H1 (cell line): ENCODE data around the gene IQUB.
"Not testable (repeated sequence)": the region's sequence is repeated elsewhere in the genome, so short reads cannot be mapped to it uniquely, and the experiment has no call there.

ENCODE experiments used
- CEBPB ChIP-seq: IDR thresholded peaks from 2 replicates; pipeline ENCODE4 v1.6.1; 2012; ENCODE audit warnings: low read depth, low read length
- CTCF ChIP-seq, 3 experiments: IDR thresholded peaks; 1 replicate in 2 of 3; 2 replicates in 1 of 3; pipeline versions ENCODE4 v1.5.1 to v1.6.1; 2011; ENCODE audit warnings: low read length in 3 of 3, mild to moderate bottlenecking in 3 of 3, inconsistent platforms in 2 of 3, low read depth in 1 of 3, moderate library complexity in 1 of 3; ENCODE audit not compliant: insufficient read depth in 1 of 3; ENCODE audit errors: control extremely low read depth in 1 of 3
- EP300 ChIP-seq, 2 experiments: IDR thresholded peaks; 1 replicate in 1 of 2; 2 replicates in 1 of 2; pipeline ENCODE4 v1.6.1; 2011 to 2012; ENCODE audit warnings: low read depth in 2 of 2, low read length in 2 of 2, mild to moderate bottlenecking in 2 of 2, borderline replicate concordance in 1 of 2, inconsistent platforms in 1 of 2, moderate library complexity in 1 of 2
- NRF1 ChIP-seq: IDR thresholded peaks from 2 replicates; pipeline ENCODE4 v1.6.1; 2011; ENCODE audit warnings: mild to moderate bottlenecking, low read depth, low read length, improper control_type of control experiment
- POLR2A ChIP-seq, 2 experiments: IDR thresholded peaks; 1 replicate in 1 of 2; 2 replicates in 1 of 2; pipeline ENCODE4 v1.6.1; 2011; ENCODE audit warnings: low read depth in 2 of 2, low read length in 2 of 2, mild to moderate bottlenecking in 2 of 2; ENCODE audit errors: control extremely low read depth in 1 of 2
- YY1 ChIP-seq: IDR thresholded peaks from 2 replicates; pipeline ENCODE4 v1.6.1; 2011; ENCODE audit warnings: low read depth, mild to moderate bottlenecking, low read length

- TF ChIP-seq CTCF (IDR thresholded peaks at IDR 0.05; ENCODE audit: control extremely low read depth in 1 of 3, insufficient read depth in 1 of 3, low read depth in 1 of 3, low read length in 3 of 3); CEBPB; YY1; POLR2A (IDR thresholded peaks at IDR 0.05; ENCODE audit: control extremely low read depth in 1 of 2, low read depth in 2 of 2, low read length in 2 of 2); NRF1; EP300 (IDR thresholded peaks at IDR 0.05; ENCODE audit: borderline replicate concordance in 1 of 2, low read depth in 2 of 2, low read length in 2 of 2): not testable (repeated sequence)
These were observed 1.4 kb downstream of the IQUB start for GRCh38 chr7:123532788-123533552.
